Measurements from ENCODE around the gene XYLT1.

XYLT1 gene

DNA sequence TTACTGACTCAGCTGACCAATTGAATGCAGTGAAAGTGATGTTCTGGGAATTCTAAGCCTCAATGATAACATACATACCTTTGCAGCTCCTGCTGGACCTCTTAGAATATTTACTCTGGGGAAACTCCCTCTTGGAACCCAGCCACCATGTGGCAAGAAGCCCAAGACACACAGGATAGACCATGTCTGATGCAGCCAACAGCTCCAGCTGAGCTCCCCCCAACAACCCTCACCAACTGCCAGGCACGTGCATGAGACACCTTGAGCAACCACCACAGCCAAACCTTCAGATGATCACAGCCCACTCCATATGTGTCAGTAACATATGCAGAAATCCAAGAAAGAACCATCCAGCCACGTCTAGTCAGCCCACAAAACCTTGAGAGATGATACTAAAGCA is 53.0 kb downstream of the XYLT1 start:
- peaks cover 5% of the 10 kb centered on the region for H3K27me3 Mint-ChIP-seq (ENCODE audit: low read depth)
- H3K4me3 Mint-ChIP-seq, result no peak overlapping the region
- H3K36me3 Mint-ChIP-seq (ENCODE audit: low read depth), result no peaks in the 10 kb centered on the region
- TF ChIP-seq, protein P1, sequence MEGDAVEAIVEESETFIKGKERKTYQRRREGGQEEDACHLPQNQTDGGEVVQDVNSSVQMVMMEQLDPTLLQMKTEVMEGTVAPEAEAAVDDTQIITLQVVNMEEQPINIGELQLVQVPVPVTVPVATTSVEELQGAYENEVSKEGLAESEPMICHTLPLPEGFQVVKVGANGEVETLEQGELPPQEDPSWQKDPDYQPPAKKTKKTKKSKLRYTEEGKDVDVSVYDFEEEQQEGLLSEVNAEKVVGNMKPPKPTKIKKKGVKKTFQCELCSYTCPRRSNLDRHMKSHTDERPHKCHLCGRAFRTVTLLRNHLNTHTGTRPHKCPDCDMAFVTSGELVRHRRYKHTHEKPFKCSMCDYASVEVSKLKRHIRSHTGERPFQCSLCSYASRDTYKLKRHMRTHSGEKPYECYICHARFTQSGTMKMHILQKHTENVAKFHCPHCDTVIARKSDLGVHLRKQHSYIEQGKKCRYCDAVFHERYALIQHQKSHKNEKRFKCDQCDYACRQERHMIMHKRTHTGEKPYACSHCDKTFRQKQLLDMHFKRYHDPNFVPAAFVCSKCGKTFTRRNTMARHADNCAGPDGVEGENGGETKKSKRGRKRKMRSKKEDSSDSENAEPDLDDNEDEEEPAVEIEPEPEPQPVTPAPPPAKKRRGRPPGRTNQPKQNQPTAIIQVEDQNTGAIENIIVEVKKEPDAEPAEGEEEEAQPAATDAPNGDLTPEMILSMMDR (IDR thresholded peaks at IDR 0.05; ENCODE audit: unreplicated experiment in 3 of 3), result no peak
- peaks cover 20% of the 10 kb centered on the region for H3K4me1 Mint-ChIP-seq
- peaks cover 6% of the 10 kb centered on the region for H3K9me3 Mint-ChIP-seq
- H3K27ac Mint-ChIP-seq, result no peak overlapping the region

GRCh38 chr16:17416461-17417311 is 54.1 kb downstream of the XYLT1 start:
- H3K36me3 Mint-ChIP-seq (ENCODE audit: low read depth), result no peaks in the 10 kb centered on the region
- H3K4me3 Mint-ChIP-seq, result peak overlapping the region in 1 of 3 experiments; percentile 28
- TF ChIP-seq, protein P1 (IDR thresholded peaks at IDR 0.05; ENCODE audit: unreplicated experiment in 3 of 3), result peak in 2 of 3 experiments; percentile 16 to 17
- peaks cover 9% of the 10 kb centered on the region for H3K9me3 Mint-ChIP-seq
- no peak overlapping the region for H3K27ac Mint-ChIP-seq
- H3K27me3 Mint-ChIP-seq (ENCODE audit: low read depth), result peaks cover 5% of the 10 kb centered on the region
- peaks cover 20% of the 10 kb centered on the region for H3K4me1 Mint-ChIP-seq

DNA sequence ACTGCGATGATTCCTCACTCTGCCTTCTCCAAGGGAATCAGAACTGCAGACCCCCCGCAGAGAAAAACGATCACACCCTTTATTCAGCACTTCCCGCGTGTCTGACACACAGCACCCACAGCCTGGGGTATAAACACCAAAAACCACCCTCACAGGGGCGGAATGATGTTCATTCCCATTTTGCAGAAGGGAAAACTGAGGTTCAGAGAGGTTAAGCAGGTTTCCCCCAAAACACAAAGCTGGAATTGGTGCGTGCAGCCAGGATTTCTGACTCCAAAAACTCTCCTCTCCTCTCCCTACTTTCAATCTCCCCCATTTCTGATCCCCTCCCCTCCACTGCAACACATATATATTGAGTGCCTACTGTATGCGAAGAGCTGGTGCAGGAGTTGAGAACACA is 55.8 kb downstream of the XYLT1 start:
- H3K9me3 Mint-ChIP-seq, result peaks cover 6% of the 10 kb centered on the region
- no peak overlapping the region for H3K4me3 Mint-ChIP-seq

GRCh38 chr16:17414421-17414820 is 56.3 kb downstream of the XYLT1 start:
- H3K4me1 Mint-ChIP-seq, result peaks cover 25% of the 10 kb centered on the region
- peaks cover 5% of the 10 kb centered on the region for H3K27me3 Mint-ChIP-seq (ENCODE audit: low read depth)
- no peak overlapping the region for H3K4me3 Mint-ChIP-seq
- H3K36me3 Mint-ChIP-seq (ENCODE audit: low read depth), result no peaks in the 10 kb centered on the region
- peaks cover 6% of the 10 kb centered on the region for H3K9me3 Mint-ChIP-seq
- TF ChIP-seq, protein P1 (IDR thresholded peaks at IDR 0.05; ENCODE audit: unreplicated experiment in 3 of 3), result no peak
- H3K27ac Mint-ChIP-seq, result no peak overlapping the region

More for the DNA sequence above, 55.8 kb downstream of the XYLT1 start:
- Mint-ChIP-seq H3K4me1 (peaks cover 25% of the 10 kb centered on the region), H3K36me3 (ENCODE audit: low read depth) (no peaks in the 10 kb centered on the region), H3K27me3 (ENCODE audit: low read depth) (peaks cover 5% of the 10 kb centered on the region), H3K27ac (no peak overlapping the region)
- TF ChIP-seq, protein P1 (IDR thresholded peaks at IDR 0.05; ENCODE audit: unreplicated experiment in 3 of 3), result no peak

DNA sequence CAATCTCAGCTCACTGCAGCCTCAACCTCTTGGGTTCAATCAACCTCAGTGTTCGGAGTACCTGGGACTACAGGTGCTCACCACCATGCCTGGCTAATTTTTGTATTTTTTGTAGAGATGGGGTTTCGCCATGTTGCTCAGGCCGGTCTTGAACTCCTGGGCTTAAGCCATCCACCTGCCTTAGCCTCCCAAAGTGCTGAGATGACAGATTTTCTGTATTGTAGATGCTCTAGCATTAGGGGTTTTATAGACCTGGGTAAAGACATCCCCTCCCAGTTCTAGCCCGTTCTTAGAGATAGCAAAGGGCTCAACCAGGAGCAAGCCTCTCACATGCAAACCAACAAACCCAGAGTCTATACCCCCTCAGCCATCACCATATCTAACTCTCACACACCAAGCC is 57.3 kb downstream of the XYLT1 start:
- no peak overlapping the region for H3K27ac Mint-ChIP-seq
- no peak overlapping the region for H3K4me3 Mint-ChIP-seq
- peaks cover 6% of the 10 kb centered on the region for H3K9me3 Mint-ChIP-seq
- TF ChIP-seq, protein P1 (IDR thresholded peaks at IDR 0.05; ENCODE audit: unreplicated experiment in 3 of 3), result no peak
- no peaks in the 10 kb centered on the region for H3K36me3 Mint-ChIP-seq (ENCODE audit: low read depth)
- H3K27me3 Mint-ChIP-seq (ENCODE audit: low read depth), result peaks cover 5% of the 10 kb centered on the region
- H3K4me1 Mint-ChIP-seq, result peaks cover 25% of the 10 kb centered on the region

- peaks cover 4% of the 10 kb centered on the region for H3K9me3 Mint-ChIP-seq
- peaks cover 5% of the 10 kb centered on the region for H3K27me3 Mint-ChIP-seq (ENCODE audit: low read depth)
- H3K27ac Mint-ChIP-seq, result no peak overlapping the region
- TF ChIP-seq, protein P1 (IDR thresholded peaks at IDR 0.05; ENCODE audit: unreplicated experiment in 3 of 3), result no peak
- H3K4me1 Mint-ChIP-seq, result peaks cover 25% of the 10 kb centered on the region
- H3K36me3 Mint-ChIP-seq (ENCODE audit: low read depth), result no peaks in the 10 kb centered on the region
- no peak overlapping the region for H3K4me3 Mint-ChIP-seq
Measured at GRCh38 chr16:17412791-17413190, 58.0 kb downstream of the XYLT1 start.

Data from nephron (organoid).